K562 (cell line): ENCODE data around the gene NIPAL3. TPM values are rescaled to one million over a fixed set of nuclear protein-coding genes. Genes with fewer than 3 reads are reported as not detected.
"Not testable (repeated sequence)": the region's sequence is repeated elsewhere in the genome, so short reads cannot be mapped to it uniquely, and the experiment has no call there.

Source experiments
- ATAC-seq: fragments of 200-7000 bp; cut with Tn5 transposase; 3 replicates; pipeline ENCODE4 v1.9.1; 2020; ENCODE audit warnings: moderate library complexity
- BruUV-seq: library from RNA; stranded (reverse); fragments of 400-500 nt; replicated peaks from 2 replicates; lab custom pipeline; 2021; lab: Mats Ljungman, UMichigan
- CTCF ChIA-PET: fragments of 300-600 bp; formaldehyde crosslinking; extraction: SDS; loops from one replicate; lab custom pipeline; 2021; ENCODE audit warnings: low intra/inter-chr PET ratio; lab: Yijun Ruan, JAX
- POLR2A ChIA-PET: fragments of 300-600, 350-650 bp; sonication (Branson Sonifier 250); formaldehyde crosslinking; extraction: SDS; loops from one replicate; lab custom pipeline; 2021; ENCODE audit warnings: antibody characterized with exemption, inconsistent platforms; lab: Yijun Ruan, JAX
- DNase-seq, 4 experiments: peaks; one replicate each; pipeline versions ENCODE4 v3.0.0 to v3.0.0-alpha.2; 2011 to 2018; ENCODE audit warnings: low spot score in 3 of 4, mixed read lengths in 3 of 4; ENCODE audit errors: extremely low read depth in 1 of 4
- FAIRE-seq: peaks from 2 replicates; lab custom pipeline; 2011; peaks lifted over from hg19 to GRCh38; lab: Jason Lieb, UNC
- H2AFZ ChIP-seq: 2 replicates; pipeline ENCODE4 v1.6.0; 2011; ENCODE audit warnings: low read depth, low read length, control low read depth, inconsistent platforms
- H3K27ac ChIP-seq: fragments of 200-600 bp; 3 replicates; pipeline ENCODE4 v1.8.0; 2011; ENCODE audit warnings: low read depth, mild to moderate bottlenecking, control low read depth, inconsistent platforms, low read length, moderate library complexity, mixed read lengths; ENCODE audit errors: extremely low read depth
- H3K27me3 ChIP-seq, 2 experiments: fragments of 300-600 bp in 1 of 2; 2 replicates in 1 of 2; 3 replicates in 1 of 2; pipeline versions ENCODE4 v1.6.0 to v1.8.0; 2011; ENCODE audit warnings: inconsistent platforms in 2 of 2, low read length in 2 of 2, mild to moderate bottlenecking in 1 of 2, mixed read lengths in 1 of 2, moderate library complexity in 1 of 2; ENCODE audit not compliant: control insufficient read depth in 2 of 2, insufficient read depth in 2 of 2
- H3K36me3 ChIP-seq: fragments of 300-600 bp; 3 replicates; pipeline ENCODE4 v1.8.0; 2011; ENCODE audit warnings: mild to moderate bottlenecking, low read length, inconsistent platforms; ENCODE audit not compliant: control insufficient read depth, insufficient read depth
- H3K4me1 ChIP-seq, 2 experiments: fragments of 200-600 bp in 1 of 2; replicated peaks in 1 of 2; 2 replicates in 1 of 2; 3 replicates in 1 of 2; pipeline versions ENCODE4 v1.5.1 to v1.8.0; 2011; ENCODE audit warnings: inconsistent platforms in 2 of 2, low read length in 2 of 2, mild to moderate bottlenecking in 1 of 2, mixed read lengths in 1 of 2, moderate library complexity in 1 of 2; ENCODE audit not compliant: control insufficient read depth in 2 of 2, insufficient read depth in 2 of 2
- H3K4me2 ChIP-seq: 2 replicates; pipeline ENCODE4 v1.6.1; 2011; ENCODE audit warnings: low read length, control low read depth, inconsistent platforms, mixed read lengths; ENCODE audit not compliant: insufficient read depth
- H3K4me3 ChIP-seq: fragments of 200-600 bp; sonication (generic), shearing (Covaris generic); 2 replicates; pipeline ENCODE4 v1.5.1; 2016; ENCODE audit warnings: control low read depth, inconsistent platforms
- H3K79me2 ChIP-seq: fragments of 200-600 bp; 3 replicates; pipeline ENCODE4 v1.8.0; 2011; ENCODE audit warnings: low read length, inconsistent platforms; ENCODE audit not compliant: control insufficient read depth, insufficient read depth
- H3K9ac ChIP-seq, 2 experiments: 2 replicates each; pipeline versions ENCODE4 v1.6.0 to v1.6.1; 2011; ENCODE audit warnings: low read depth in 2 of 2, low read length in 2 of 2, control low read depth in 1 of 2, inconsistent platforms in 1 of 2, mild to moderate bottlenecking in 1 of 2, mixed read lengths in 1 of 2; ENCODE audit not compliant: insufficient read depth in 1 of 2
- H3K9me1 ChIP-seq: one replicate; pipeline ENCODE4 v1.6.0; 2011; ENCODE audit warnings: inconsistent platforms, mild to moderate bottlenecking, low read length, moderate library complexity; ENCODE audit not compliant: control insufficient read depth, insufficient read depth
- H3K9me3 ChIP-seq: replicated peaks from 2 replicates; pipeline ENCODE4 v1.5.1; 2011; ENCODE audit warnings: low read depth, low read length, inconsistent platforms; ENCODE audit not compliant: control insufficient read depth, insufficient read depth
- H4K20me1 ChIP-seq: replicated peaks from 2 replicates; pipeline ENCODE4 v1.6.1; 2011; ENCODE audit warnings: low read length, inconsistent platforms, mixed read lengths; ENCODE audit not compliant: control insufficient read depth, insufficient read depth
- RBM22 ChIP-seq: fragments of 200-400 bp; formaldehyde crosslinking; IDR thresholded peaks from 2 replicates; pipeline ENCODE4 v1.6.1; 2018; ENCODE audit warnings: low read length, low read depth; ENCODE audit not compliant: poor library complexity, severe bottlenecking
- ZFP36 ChIP-seq: fragments of 150-350 bp; IDR thresholded peaks from 2 replicates; pipeline ENCODE4 v1.6.1; 2018; ENCODE audit warnings: low read length, low read depth; ENCODE audit not compliant: partially characterized antibody
- WGBS: fragments of 100-300 bp; shearing (Covaris generic); methylation state at CpG from one replicate; pipeline ENCODE4 v1.1.6; 2016; ENCODE audit warnings: low coverage, mixed read lengths; ENCODE audit not compliant: insufficient coverage; ENCODE audit errors: missing lambda C conversion rate; 5-methylcytosine and 5-hydroxymethylcytosine counted together
- in situ Hi-C: fragments of 300-500 bp; cut with MboI; formaldehyde crosslinking; loops from 4 replicates; pipeline ENCODE4 v1.15.0; 2018; ENCODE audit warnings: inconsistent platforms, mixed read lengths
- intact Hi-C: fragments of 100-400 bp; cut with micrococcal nuclease; formaldehyde crosslinking; loops from 2 replicates; pipeline ENCODE4 v1.14.2; 2022
- polyA plus RNA-seq, 8 experiments: library from polyadenylated mRNA; depleted of rRNA in 4 of 8; stranded (reverse) in 5 of 8; unstranded in 3 of 8; fragments of >200 nt; fragmentation: Nextera tagmentation in 2 of 8; fragmentation: Illumina TruSeq in 1 of 8; extraction: Ambion mirVana in 2 of 8; extraction: Trizol in 1 of 8; gene quantifications; 2 replicates each; pipeline versions ENCODE4 v1.2.1 to v1.2.3, GENCODE V29; 2011 to 2014; ENCODE audit warnings: inconsistent platforms in 1 of 8, missing spikeins in 1 of 8
- total RNA-seq, 7 experiments: library from RNA; depleted of rRNA in 6 of 7; stranded (reverse); fragments of >200 nt in 6 of 7; fragmentation: Illumina TruSeq in 2 of 7; extraction: Trizol in 2 of 7; gene quantifications; 2 replicates each; pipeline versions ENCODE4 v1.2.1 to v1.2.3, GENCODE V29; 2011 to 2021; ENCODE audit warnings: low replicate concordance in 1 of 7

NIPAL3 gene
- total and polyA plus RNA-seq, 9 of the 15 experiments (the other 6 are each of a cell fraction or from before 2014, with no cell fraction given) = 10.5 to 26.3 (median 16.0) TPM

DNA sequence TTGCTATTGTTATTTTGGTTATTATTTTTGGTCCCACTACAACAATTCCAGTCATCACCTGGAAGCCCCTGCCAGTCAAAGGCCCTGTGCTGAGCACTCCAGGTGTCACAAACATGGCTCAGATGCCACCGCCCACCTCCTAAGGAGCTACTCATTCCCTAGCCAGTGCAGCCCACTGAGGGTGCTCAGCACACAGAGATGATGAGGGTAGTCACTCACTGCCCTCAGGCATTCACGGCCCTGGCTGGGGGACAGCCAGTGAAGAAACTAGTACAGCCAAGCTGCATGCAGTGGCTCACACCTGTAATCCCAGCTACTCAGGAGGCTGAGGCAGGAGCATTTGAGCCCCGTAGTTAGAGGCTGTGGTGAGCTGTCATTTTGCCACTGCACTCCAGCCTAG, 42.3 kb downstream of the NIPAL3 start (continued):
- no peak for TF ChIP-seq ZFP36

DNA sequence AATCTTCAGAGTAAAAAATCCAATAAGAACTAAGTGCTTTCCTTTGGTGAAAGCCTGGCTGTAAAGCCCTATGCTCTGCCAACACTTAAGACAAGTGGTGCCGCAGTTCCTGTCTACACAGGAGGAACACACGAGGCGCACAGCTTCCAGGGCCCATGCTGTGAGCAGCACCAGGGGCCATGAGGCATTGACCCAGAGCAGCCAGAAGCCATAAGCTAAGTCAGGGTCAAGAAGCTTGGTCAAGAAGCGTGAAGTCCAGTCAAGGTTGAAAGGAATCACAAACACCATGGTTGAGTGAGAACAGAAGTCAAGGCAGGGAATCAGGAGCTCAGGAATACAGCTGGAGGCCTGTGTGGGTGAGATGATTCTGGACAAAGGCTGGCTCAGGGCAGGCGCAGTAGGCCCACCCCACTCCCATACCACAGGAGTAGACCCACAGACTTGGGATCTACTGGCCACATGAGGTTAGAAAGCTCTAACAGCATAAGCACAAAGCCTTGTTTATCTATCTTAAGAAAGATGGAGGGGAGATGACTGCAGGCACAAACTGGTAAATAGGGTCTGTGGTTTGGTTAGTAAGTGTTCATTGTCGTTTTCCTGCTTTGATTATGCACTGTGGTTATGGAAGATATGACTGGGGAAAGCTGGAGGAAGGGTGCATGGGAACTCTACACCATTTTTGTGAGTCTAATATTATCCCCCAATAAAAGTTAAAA, 44.1 kb downstream of the NIPAL3 start:
- WGBS = 87% methylated on average over 6 of the region's 6 CpGs

GRCh38 chr1:24462128-24462527, 46.5 kb downstream of the NIPAL3 start:
- H3K4me3 ChIP-seq, in situ Hi-C loops: not testable (repeated sequence)
- WGBS = 56% methylated on average over 4 of the region's 4 CpGs

More for the DNA sequence above, 44.1 kb downstream of the NIPAL3 start:
- CTCF ChIA-PET = no interaction called here
- no peak for TF ChIP-seq RBM22
- no TSS peak for BruUV-seq
- Histone ChIP-seq H3K27ac (no peak overlapping the region), H3K9me3 (no peaks in the 10 kb centered on the region), H3K9me1 (no peaks in the 10 kb centered on the region), H3K4me1 (peaks cover 3% of the 10 kb centered on the region in 2 experiments; a peak in 3 of 5 replicates), H3K4me3 (no peak overlapping the region), H2AFZ (no peak overlapping the region), H3K4me2 (no peak overlapping the region), H3K79me2 (no peaks in the 10 kb centered on the region), H3K36me3 (peaks cover 39% of the 10 kb centered on the region; the same call in 2 of the 3 replicates), H3K9ac (no peak overlapping the region), H4K20me1 (no peaks in the 10 kb centered on the region), H3K27me3 (no peaks in the 10 kb centered on the region)
- POLR2A ChIA-PET = interaction anchor here (0.8 to 1.6 kb wide), 6 partner anchors 9 to 33 kb away, joined by 3 to 7 read pairs (median 4); no protein-coding TSS in a partner anchor
- intact Hi-C loops = no loop called here
- no peak for DNase-seq
- in situ Hi-C loops = no loop called here
- no peak for FAIRE-seq
- no peak for ATAC-seq

More at GRCh38 chr1:24462128-24462527, 46.5 kb downstream of the NIPAL3 start:
- H3K27ac ChIP-seq, H3K4me1 ChIP-seq, DNase-seq, H3K9me1 ChIP-seq, FAIRE-seq, H2AFZ ChIP-seq, intact Hi-C loops, H3K27me3 ChIP-seq, BruUV-seq, H3K4me2 ChIP-seq, CTCF ChIA-PET, H3K9ac ChIP-seq, ATAC-seq, H3K79me2 ChIP-seq, H3K9me3 ChIP-seq, H4K20me1 ChIP-seq: not testable (repeated sequence)
- H3K36me3 ChIP-seq = peaks cover 43% of the 10 kb centered on the region; the same call in 2 of the 3 replicates
- POLR2A ChIA-PET = interaction anchor here (0.6 kb wide), 1 partner anchor 37 kb away, joined by 3 read pairs; no protein-coding TSS in a partner anchor
